Measurements from ENCODE around the gene GDA.

Gene GDA

GRCh38 chr9:72127753-72128152, 21.5 kb upstream of the GDA start:
- H3K4me3 ChIP-seq (ENCODE audit: low read depth, low read length): no peak overlapping the region
- TF ChIP-seq MYC (IDR thresholded peaks at IDR 0.05; ENCODE audit: low read depth, low read length): no peak
- TF ChIP-seq, protein P1, sequence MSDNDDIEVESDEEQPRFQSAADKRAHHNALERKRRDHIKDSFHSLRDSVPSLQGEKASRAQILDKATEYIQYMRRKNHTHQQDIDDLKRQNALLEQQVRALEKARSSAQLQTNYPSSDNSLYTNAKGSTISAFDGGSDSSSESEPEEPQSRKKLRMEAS (IDR thresholded peaks at IDR 0.05; ENCODE audit: low read depth, low read length): no peak
- TF ChIP-seq, protein P2, sequence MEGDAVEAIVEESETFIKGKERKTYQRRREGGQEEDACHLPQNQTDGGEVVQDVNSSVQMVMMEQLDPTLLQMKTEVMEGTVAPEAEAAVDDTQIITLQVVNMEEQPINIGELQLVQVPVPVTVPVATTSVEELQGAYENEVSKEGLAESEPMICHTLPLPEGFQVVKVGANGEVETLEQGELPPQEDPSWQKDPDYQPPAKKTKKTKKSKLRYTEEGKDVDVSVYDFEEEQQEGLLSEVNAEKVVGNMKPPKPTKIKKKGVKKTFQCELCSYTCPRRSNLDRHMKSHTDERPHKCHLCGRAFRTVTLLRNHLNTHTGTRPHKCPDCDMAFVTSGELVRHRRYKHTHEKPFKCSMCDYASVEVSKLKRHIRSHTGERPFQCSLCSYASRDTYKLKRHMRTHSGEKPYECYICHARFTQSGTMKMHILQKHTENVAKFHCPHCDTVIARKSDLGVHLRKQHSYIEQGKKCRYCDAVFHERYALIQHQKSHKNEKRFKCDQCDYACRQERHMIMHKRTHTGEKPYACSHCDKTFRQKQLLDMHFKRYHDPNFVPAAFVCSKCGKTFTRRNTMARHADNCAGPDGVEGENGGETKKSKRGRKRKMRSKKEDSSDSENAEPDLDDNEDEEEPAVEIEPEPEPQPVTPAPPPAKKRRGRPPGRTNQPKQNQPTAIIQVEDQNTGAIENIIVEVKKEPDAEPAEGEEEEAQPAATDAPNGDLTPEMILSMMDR (IDR thresholded peaks at IDR 0.05; ENCODE audit: low read depth, low read length): no peak
- no peak for TF ChIP-seq POLR2A (IDR thresholded peaks at IDR 0.05; ENCODE audit: extremely low read depth, insufficient read length)
- DNase-seq (ENCODE audit: low read depth): no peak

DNA sequence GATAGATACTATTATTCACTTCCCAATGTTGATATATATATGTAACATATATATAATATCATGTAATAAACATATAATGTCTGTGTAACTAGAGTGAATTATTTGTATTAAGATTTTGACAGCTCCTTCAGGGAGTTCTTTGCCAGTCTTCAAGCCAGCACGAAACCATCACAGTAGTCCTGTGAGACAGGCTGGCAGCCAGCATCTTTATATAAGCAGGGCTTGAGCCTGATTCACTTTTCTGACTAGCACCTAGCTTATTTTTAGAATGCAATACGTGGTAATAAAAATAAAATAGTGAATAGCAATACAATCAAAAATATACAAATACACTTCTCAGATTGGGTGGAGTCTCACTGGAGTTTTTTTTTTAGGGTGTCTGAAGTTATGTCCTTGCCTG, 20.7 kb upstream of the GDA start:
- H3K4me3 ChIP-seq (ENCODE audit: low read depth, low read length): no peak overlapping the region
- TF ChIP-seq POLR2A (IDR thresholded peaks at IDR 0.05; ENCODE audit: extremely low read depth, insufficient read length): no peak
- TF ChIP-seq, protein P1 (IDR thresholded peaks at IDR 0.05; ENCODE audit: low read depth, low read length): no peak
- TF ChIP-seq, protein P2 (IDR thresholded peaks at IDR 0.05; ENCODE audit: low read depth, low read length): no peak
- no peak for TF ChIP-seq MYC (IDR thresholded peaks at IDR 0.05; ENCODE audit: low read depth, low read length)
- no peak for DNase-seq (ENCODE audit: low read depth)

- H3K4me3 ChIP-seq (ENCODE audit: low read depth, low read length): no peak overlapping the region
- no peak for DNase-seq (ENCODE audit: low read depth)
- TF ChIP-seq, protein P2 (IDR thresholded peaks at IDR 0.05; ENCODE audit: low read depth, low read length): no peak
- TF ChIP-seq MYC (IDR thresholded peaks at IDR 0.05; ENCODE audit: low read depth, low read length) (no peak), POLR2A (IDR thresholded peaks at IDR 0.05; ENCODE audit: extremely low read depth, insufficient read length) (no peak)
- TF ChIP-seq, protein P1 (IDR thresholded peaks at IDR 0.05; ENCODE audit: low read depth, low read length): no peak
Measured at GRCh38 chr9:72129271-72130156, 19.7 kb upstream of the GDA start.

DNA sequence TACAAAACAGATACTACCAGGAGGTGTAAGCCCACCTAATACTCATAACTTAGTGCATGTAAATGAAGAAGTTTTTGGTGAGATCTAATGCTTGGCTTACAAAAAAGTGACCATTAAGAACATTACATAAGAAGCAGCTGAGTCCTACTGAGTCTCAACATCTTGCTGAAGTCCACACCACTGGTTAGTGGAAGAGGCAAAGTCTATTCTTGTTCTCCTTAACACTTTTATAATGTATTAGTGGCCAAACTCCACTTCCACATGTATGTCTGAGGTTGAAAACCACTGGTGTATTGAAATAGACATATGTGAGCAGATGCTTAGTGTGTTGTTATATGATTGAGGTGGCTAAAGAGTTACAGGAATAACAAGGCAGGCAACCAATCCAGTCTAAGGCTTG, 18.9 kb upstream of the GDA start:
- no peak for DNase-seq (ENCODE audit: low read depth)
- TF ChIP-seq, protein P2 (IDR thresholded peaks at IDR 0.05; ENCODE audit: low read depth, low read length): no peak
- TF ChIP-seq, protein P1 (IDR thresholded peaks at IDR 0.05; ENCODE audit: low read depth, low read length): no peak
- TF ChIP-seq MYC (IDR thresholded peaks at IDR 0.05; ENCODE audit: low read depth, low read length) (no peak), POLR2A (IDR thresholded peaks at IDR 0.05; ENCODE audit: extremely low read depth, insufficient read length) (no peak)
- no peak overlapping the region for H3K4me3 ChIP-seq (ENCODE audit: low read depth, low read length)

GRCh38 chr9:72131206-72131605, 18.0 kb upstream of the GDA start:
- TF ChIP-seq POLR2A (IDR thresholded peaks at IDR 0.05; ENCODE audit: extremely low read depth, insufficient read length) (no peak), MYC (IDR thresholded peaks at IDR 0.05; ENCODE audit: low read depth, low read length) (no peak)
- TF ChIP-seq, protein P2 (IDR thresholded peaks at IDR 0.05; ENCODE audit: low read depth, low read length): no peak
- TF ChIP-seq, protein P1 (IDR thresholded peaks at IDR 0.05; ENCODE audit: low read depth, low read length): no peak
- no peak for DNase-seq (ENCODE audit: low read depth)
- no peak overlapping the region for H3K4me3 ChIP-seq (ENCODE audit: low read depth, low read length)

Measured in NB4 (cell line).